ENCODE measurements around the gene COL2A1.

GRCh38 chr12:48031135-48031960 lies 27.1 kb upstream of the COL2A1 start:
- TF ChIP-seq EZH2phosphoT487 (IDR thresholded peaks at IDR 0.05; ENCODE audit: insufficient read depth, low read depth) (no peak), EZH2 (IDR thresholded peaks at IDR 0.05; ENCODE audit: insufficient read depth, poor library complexity, severe bottlenecking) (no peak)
